Measurements from ENCODE around the gene SPAG16. TPM values are rescaled to one million over a fixed set of nuclear protein-coding genes. Genes with fewer than 3 reads are reported as not detected.
"Not testable (repeated sequence)": the region's sequence is repeated elsewhere in the genome, so short reads cannot be mapped to it uniquely, and the experiment has no call there.

The SPAG16 gene
- total RNA-seq, 4 donors from 2014 or later: 34.1 to 59.3 (median 46.8) TPM

- no peak overlapping the region for H3K27ac ChIP-seq
- no peaks in the 10 kb centered on the region for H3K27me3 ChIP-seq
- DNase-seq: no peak
- TF ChIP-seq POLR2A (IDR thresholded peaks at IDR 0.05) (no peak), CTCF (IDR thresholded peaks at IDR 0.05) (no peak)
- no peaks in the 10 kb centered on the region for H3K4me1 ChIP-seq
- H3K36me3 ChIP-seq: no peaks in the 10 kb centered on the region
- intact Hi-C loops (cut with DNase I): no loop called here
- 86 to 93% methylated on average over 2 of the region's 2 CpGs for WGBS, 2 donors
- no peak overlapping the region for H3K4me3 ChIP-seq (replicated peaks in 1 of 3)
- no peaks in the 10 kb centered on the region for H3K9me3 ChIP-seq
These were observed 17.8 kb upstream of the SPAG16 start for GRCh38 chr2:213266421-213266820.

- no peak for TF ChIP-seq CTCF (IDR thresholded peaks at IDR 0.05)
- H3K27me3 ChIP-seq: no peaks in the 10 kb centered on the region
- DNase-seq: no peak
These were observed 12.3 kb upstream of the SPAG16 start for GRCh38 chr2:213271947-213272346.

GRCh38 chr2:213274143-213274542 is 10.1 kb upstream of the SPAG16 start:
- WGBS, 2 donors: 87 to 96% methylated on average over 1 of the region's 1 CpG

More at GRCh38 chr2:213271947-213272346, 12.3 kb upstream of the SPAG16 start:
- H3K4me3 ChIP-seq (replicated peaks in 1 of 3): no peak overlapping the region
- H3K9me3 ChIP-seq: no peaks in the 10 kb centered on the region
- no peaks in the 10 kb centered on the region for H3K36me3 ChIP-seq
- H3K27ac ChIP-seq: no peak overlapping the region
- 80 to 81% methylated on average over 1 of the region's 1 CpG for WGBS, 2 donors
- H3K4me1 ChIP-seq: no peaks in the 10 kb centered on the region
- intact Hi-C loops (cut with DNase I): no loop called here

GRCh38 chr2:213275265-213275664 is 9.0 kb upstream of the SPAG16 start:
- Histone ChIP-seq H3K27me3 (no peaks in the 10 kb centered on the region), H3K4me1 (no peaks in the 10 kb centered on the region), H3K9me3 (no peaks in the 10 kb centered on the region), H3K36me3 (no peaks in the 10 kb centered on the region), H3K4me3 (replicated peaks in 1 of 3) (no peak overlapping the region), H3K27ac (no peak overlapping the region)
- intact Hi-C loops (cut with DNase I): no loop called here
- no peak for DNase-seq
- WGBS, 2 donors: 79 to 88% methylated on average over 1 of the region's 1 CpG
- TF ChIP-seq POLR2A (IDR thresholded peaks at IDR 0.05): no peak
- TF ChIP-seq CTCF (IDR thresholded peaks at IDR 0.05): no peak

More at GRCh38 chr2:213274143-213274542, 10.1 kb upstream of the SPAG16 start:
- Histone ChIP-seq H3K4me1 (no peaks in the 10 kb centered on the region), H3K4me3 (replicated peaks in 1 of 3) (no peak overlapping the region), H3K9me3 (no peaks in the 10 kb centered on the region), H3K27ac (no peak overlapping the region), H3K27me3 (no peaks in the 10 kb centered on the region), H3K36me3 (no peaks in the 10 kb centered on the region)
- no peak for DNase-seq
- TF ChIP-seq CTCF (IDR thresholded peaks at IDR 0.05): no peak
- TF ChIP-seq POLR2A (IDR thresholded peaks at IDR 0.05): no peak
- intact Hi-C loops (cut with DNase I): no loop called here

- H3K4me3 ChIP-seq (replicated peaks in 1 of 3); DNase-seq; intact Hi-C loops (cut with DNase I); H3K4me1 ChIP-seq; H3K27ac ChIP-seq; H3K36me3 ChIP-seq; H3K27me3 ChIP-seq; H3K9me3 ChIP-seq: not testable (repeated sequence)
- 69 to 76% methylated on average over 2 of the region's 2 CpGs for WGBS, 2 donors
These were observed 7.1 kb upstream of the SPAG16 start for GRCh38 chr2:213277134-213277533.

GRCh38 chr2:213279116-213279620 is 5.1 kb upstream of the SPAG16 start:
- no peaks in the 10 kb centered on the region for H3K27me3 ChIP-seq
- peaks cover 0 to 4% of the 10 kb centered on the region in 2 donors for H3K4me1 ChIP-seq
- DNase-seq: no peak
- 92 to 96% methylated on average over 1 of the region's 1 CpG for WGBS, 2 donors
- intact Hi-C loops (cut with DNase I): no loop called here
- H3K36me3 ChIP-seq: no peaks in the 10 kb centered on the region
- H3K9me3 ChIP-seq: no peaks in the 10 kb centered on the region
- no peak for TF ChIP-seq POLR2A (IDR thresholded peaks at IDR 0.05)
- no peak for TF ChIP-seq CTCF (IDR thresholded peaks at IDR 0.05)
- H3K27ac ChIP-seq: no peak overlapping the region
- no peak overlapping the region for H3K4me3 ChIP-seq (replicated peaks in 1 of 3)
